AG04450 (cell line): Measurements from ENCODE around the gene PVALEF. TPM values are rescaled to one million over a fixed set of nuclear protein-coding genes. Genes with fewer than 3 reads are reported as not detected.

Experiments used
- CTCF ChIA-PET: fragments of 300-600, 350-600 bp; formaldehyde crosslinking; extraction: SDS; loops from one replicate; lab custom pipeline; 2022; ENCODE audit warnings: antibody characterized with exemption, inconsistent platforms; lab: Charles Lee
- POLR2A ChIA-PET: fragments of 350-600 bp; formaldehyde crosslinking; extraction: SDS; loops from one replicate; lab custom pipeline; 2021; ENCODE audit warnings: antibody characterized with exemption, inconsistent platforms; lab: Yijun Ruan, JAX
- DNase-seq: peaks from one replicate; pipeline ENCODE4 v3.0.0-alpha.2; 2011; ENCODE audit warnings: low read depth, low spot score
- H3K27ac ChIP-seq: one replicate; pipeline ENCODE4 v1.5.1; 2012; ENCODE audit warnings: low read depth, low read length, control low read depth
- H3K27me3 ChIP-seq: one replicate; pipeline ENCODE4 v1.6.0; 2012; ENCODE audit warnings: low read length; ENCODE audit not compliant: control insufficient read depth, insufficient read depth
- H3K4me3 ChIP-seq: 2 replicates; pipeline ENCODE4 v1.5.1; 2011; ENCODE audit warnings: mild to moderate bottlenecking, low read depth, low read length, control low read depth
- H3K9me3 ChIP-seq: 2 replicates; pipeline ENCODE4 v1.5.1; 2012; ENCODE audit warnings: low read length; ENCODE audit not compliant: control insufficient read depth, insufficient read depth
- polyA plus RNA-seq: library from polyadenylated mRNA; depleted of rRNA; stranded (reverse); fragments of >200 nt; gene quantifications from 2 replicates; pipeline ENCODE4 v1.2.3, GENCODE V29; 2011
- TF ChIP-seq, protein P1 (sequence below): IDR thresholded peaks from 2 replicates; pipeline ENCODE4 v1.5.1; 2011; ENCODE audit warnings: low read depth, low read length, control low read depth, inconsistent platforms

Gene PVALEF
- polyA plus RNA-seq, 1 experiment: not detected

DNA sequence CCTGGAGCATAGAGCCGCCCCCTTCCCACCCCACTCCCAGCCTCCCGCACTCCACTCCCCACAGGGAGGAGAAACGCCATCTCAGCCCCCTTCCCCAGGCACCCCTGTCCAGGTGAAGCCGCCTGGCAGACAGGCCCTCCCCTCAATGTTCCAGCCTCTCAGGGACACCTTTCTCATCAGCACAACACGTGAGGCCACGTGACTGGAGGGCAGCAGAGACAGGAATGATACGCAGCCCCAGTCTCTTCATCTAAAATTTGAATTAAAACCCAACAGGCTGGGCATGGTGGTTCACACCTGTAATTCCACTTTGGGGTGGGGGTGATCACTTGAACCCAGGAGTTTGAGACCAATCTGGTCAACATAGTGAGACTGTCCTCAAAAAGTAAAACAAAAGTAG lies 20.9 kb downstream of the PVALEF start:
- no peak overlapping the region for H3K27ac ChIP-seq
- no peak for DNase-seq
- H3K4me3 ChIP-seq: no peak overlapping the region
- H3K27me3 ChIP-seq: peaks cover 8% of the 10 kb centered on the region
- POLR2A ChIA-PET: no interaction called here
- TF ChIP-seq, protein P1, sequence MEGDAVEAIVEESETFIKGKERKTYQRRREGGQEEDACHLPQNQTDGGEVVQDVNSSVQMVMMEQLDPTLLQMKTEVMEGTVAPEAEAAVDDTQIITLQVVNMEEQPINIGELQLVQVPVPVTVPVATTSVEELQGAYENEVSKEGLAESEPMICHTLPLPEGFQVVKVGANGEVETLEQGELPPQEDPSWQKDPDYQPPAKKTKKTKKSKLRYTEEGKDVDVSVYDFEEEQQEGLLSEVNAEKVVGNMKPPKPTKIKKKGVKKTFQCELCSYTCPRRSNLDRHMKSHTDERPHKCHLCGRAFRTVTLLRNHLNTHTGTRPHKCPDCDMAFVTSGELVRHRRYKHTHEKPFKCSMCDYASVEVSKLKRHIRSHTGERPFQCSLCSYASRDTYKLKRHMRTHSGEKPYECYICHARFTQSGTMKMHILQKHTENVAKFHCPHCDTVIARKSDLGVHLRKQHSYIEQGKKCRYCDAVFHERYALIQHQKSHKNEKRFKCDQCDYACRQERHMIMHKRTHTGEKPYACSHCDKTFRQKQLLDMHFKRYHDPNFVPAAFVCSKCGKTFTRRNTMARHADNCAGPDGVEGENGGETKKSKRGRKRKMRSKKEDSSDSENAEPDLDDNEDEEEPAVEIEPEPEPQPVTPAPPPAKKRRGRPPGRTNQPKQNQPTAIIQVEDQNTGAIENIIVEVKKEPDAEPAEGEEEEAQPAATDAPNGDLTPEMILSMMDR: no peak
- CTCF ChIA-PET: no interaction called here
- peaks cover 7% of the 10 kb centered on the region; the same call in 1 of the 2 replicates for H3K9me3 ChIP-seq

DNA sequence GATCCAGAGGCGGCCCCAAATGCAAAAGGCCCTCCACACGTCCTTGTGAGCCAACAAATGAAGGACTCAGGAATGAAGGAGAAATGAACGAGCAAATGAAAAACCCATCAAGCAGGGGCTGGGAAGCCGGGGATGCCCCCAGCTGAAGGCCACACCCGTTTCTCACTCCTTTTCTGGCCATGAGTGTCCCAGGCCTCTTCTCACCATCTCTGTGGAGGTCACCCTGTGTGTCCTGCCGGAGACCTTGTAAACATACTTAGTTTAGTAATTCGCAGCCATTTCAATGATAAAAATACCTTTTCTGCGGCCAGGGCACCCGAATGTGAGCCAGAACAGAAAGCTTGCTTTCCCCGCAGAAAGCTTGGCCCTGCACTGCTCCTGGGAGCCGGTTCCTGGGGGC lies 21.8 kb downstream of the PVALEF start:
- Histone ChIP-seq H3K27me3 (peaks cover 8% of the 10 kb centered on the region), H3K4me3 (no peak overlapping the region), H3K9me3 (peaks cover 7% of the 10 kb centered on the region; the same call in 1 of the 2 replicates), H3K27ac (no peak overlapping the region)
- POLR2A ChIA-PET: no interaction called here
- no peak for DNase-seq
- CTCF ChIA-PET: no interaction called here
- TF ChIP-seq, protein P1: no peak

DNA sequence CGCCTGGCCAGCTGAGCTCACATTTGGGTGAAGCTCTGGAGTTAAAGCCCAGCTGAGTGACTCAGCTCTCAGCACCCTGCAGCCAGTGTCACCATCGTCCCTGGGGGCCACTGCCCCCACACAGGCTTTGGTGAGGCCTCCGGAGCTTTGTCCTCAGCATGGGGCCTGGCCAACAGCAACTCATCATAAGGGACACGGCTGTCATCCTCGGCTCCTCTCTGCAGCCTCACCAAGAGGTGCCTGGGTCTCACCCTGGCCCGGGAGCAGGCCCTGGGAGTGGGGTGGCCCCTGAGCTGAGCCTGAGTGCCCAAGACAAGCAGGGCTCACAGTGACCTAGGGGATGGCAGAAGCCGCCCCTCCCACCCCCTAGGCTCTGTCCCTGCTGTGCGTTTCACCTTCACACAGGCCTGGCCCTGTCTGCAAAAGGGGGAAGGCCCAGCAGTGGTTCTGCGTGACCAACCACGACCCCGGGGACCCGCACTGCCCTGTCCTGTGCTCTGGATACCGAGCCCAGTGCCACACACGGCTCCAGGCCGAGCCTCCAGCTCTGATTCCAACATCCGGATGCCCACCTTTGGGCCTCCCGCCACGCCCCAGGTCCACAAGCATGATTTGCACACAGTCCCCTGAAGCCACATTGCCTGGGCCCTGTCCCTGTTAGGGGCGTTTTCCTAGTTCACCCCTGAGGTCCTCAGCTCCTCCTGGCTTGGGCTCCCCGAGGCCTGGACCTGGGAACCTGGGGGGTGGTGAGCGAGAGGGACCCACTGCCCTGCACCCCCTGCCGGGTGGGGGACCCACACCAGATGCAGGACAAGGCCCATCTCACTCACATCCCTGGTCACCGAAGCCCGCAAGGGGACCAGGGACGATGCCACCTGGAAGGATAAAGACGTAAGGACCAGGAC lies 22.5 kb downstream of the PVALEF start:
- POLR2A ChIA-PET: no interaction called here

DNA sequence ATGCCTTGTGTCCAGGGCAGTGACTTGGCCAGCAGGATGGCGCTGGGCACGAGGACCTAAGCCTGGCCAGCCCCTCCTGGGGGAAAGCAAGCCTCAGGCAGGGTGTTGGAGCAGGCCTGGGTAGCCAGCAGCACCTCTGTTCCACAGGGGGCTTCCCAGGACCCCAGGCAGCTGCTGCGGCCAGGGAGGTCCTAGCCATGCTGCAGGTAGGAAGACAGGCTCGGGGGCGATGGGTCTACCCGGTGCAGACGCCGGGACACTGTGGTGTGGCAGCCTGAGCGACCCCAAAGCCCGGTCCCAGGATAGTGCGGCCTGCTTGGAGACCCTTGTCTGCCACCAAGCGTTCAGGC lies 23.2 kb downstream of the PVALEF start:
- H3K27ac ChIP-seq: no peak overlapping the region
- POLR2A ChIA-PET: no interaction called here
- H3K9me3 ChIP-seq: peaks cover 7% of the 10 kb centered on the region; the same call in 1 of the 2 replicates
- CTCF ChIA-PET: no interaction called here
- H3K27me3 ChIP-seq: peaks cover 8% of the 10 kb centered on the region
- no peak for DNase-seq
- no peak overlapping the region for H3K4me3 ChIP-seq
- TF ChIP-seq, protein P1: no peak

More for the DNA sequence above, 22.5 kb downstream of the PVALEF start:
- CTCF ChIA-PET: no interaction called here
- peaks cover 7% of the 10 kb centered on the region; the same call in 1 of the 2 replicates for H3K9me3 ChIP-seq
- no peak overlapping the region for H3K4me3 ChIP-seq
- TF ChIP-seq, protein P1: no peak
- H3K27ac ChIP-seq: no peak overlapping the region
- peaks cover 8% of the 10 kb centered on the region for H3K27me3 ChIP-seq
- no peak for DNase-seq

DNA sequence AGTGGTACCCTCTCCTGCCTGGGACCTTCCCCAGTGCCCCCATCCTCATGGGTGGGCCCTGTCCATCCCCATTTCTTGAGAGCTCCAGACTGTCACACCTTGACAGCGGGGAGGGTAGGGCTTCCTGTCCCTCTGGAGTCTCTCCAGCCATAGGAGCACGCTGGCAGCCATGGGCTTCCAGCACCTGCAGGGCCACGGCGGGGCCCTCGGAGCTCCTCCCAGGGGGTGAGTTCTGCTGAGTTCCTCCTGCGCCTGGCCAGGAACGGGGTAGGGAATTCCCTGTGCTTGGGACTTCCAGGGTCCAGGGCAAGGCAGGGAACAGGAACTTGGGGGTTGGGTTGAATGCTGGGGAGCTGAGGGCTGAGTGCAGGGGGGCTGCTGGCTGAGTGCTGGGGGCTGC lies 23.7 kb downstream of the PVALEF start:
- TF ChIP-seq, protein P1: no peak
- no peak for DNase-seq
- Histone ChIP-seq H3K4me3 (no peak overlapping the region), H3K9me3 (peaks cover 2% of the 10 kb centered on the region; the same call in 1 of the 2 replicates), H3K27me3 (peaks cover 6% of the 10 kb centered on the region), H3K27ac (no peak overlapping the region)
- POLR2A ChIA-PET: no interaction called here
- CTCF ChIA-PET: no interaction called here
